HFFc6 (cell line): Measurements from ENCODE around the gene PFKFB1. TPM values are rescaled to one million over a fixed set of nuclear protein-coding genes. Genes with fewer than 3 reads are reported as not detected.

ENCODE experiments used
- DNase-seq: peaks from one replicate; pipeline ENCODE4 v3.0.0-alpha.2; 2018
- H3K27ac Mint-ChIP-seq: 2 replicates; pipeline ENCODE4 v1.8.0; 2020; ENCODE audit warnings: mild to moderate bottlenecking, mixed read lengths
- H3K27me3 Mint-ChIP-seq: 2 replicates; pipeline ENCODE4 v1.8.0; 2021; ENCODE audit warnings: mild to moderate bottlenecking, moderate library complexity, mixed read lengths; ENCODE audit not compliant: insufficient read depth
- H3K36me3 Mint-ChIP-seq: 2 replicates; pipeline ENCODE4 v1.8.0; 2021; ENCODE audit warnings: low read depth, mixed read lengths
- H3K4me1 Mint-ChIP-seq: 2 replicates; pipeline ENCODE4 v1.8.0; 2020; ENCODE audit warnings: low read depth, mixed read lengths
- H3K4me3 Mint-ChIP-seq: 2 replicates; pipeline ENCODE4 v1.8.0; 2020; ENCODE audit warnings: mild to moderate bottlenecking, moderate library complexity, mixed read lengths
- H3K9me3 Mint-ChIP-seq: 2 replicates; pipeline ENCODE4 v1.8.0; 2020; ENCODE audit warnings: mild to moderate bottlenecking, mixed read lengths
- CTCF ChIP-seq: fragments of 200-600 bp; sonication (generic); IDR thresholded peaks from 2 replicates; pipeline ENCODE4 v1.5.0; 2021; ENCODE audit warnings: antibody characterized with exemption, mild to moderate bottlenecking
- total RNA-seq, 6 experiments: library from RNA; stranded (reverse); fragmentation: NEBNext Ultra II Directional; extraction: Animal tissue kit (Norgen Biotek cat#: 25700); gene quantifications; 2 replicates in 1 of 6; 3 replicates in 5 of 6; pipeline ENCODE4 v1.2.3, GENCODE V29; 2021

The PFKFB1 gene
- total RNA-seq, 6 experiments from 2014 or later, result not detected

GRCh38 chrX:55011294-55011693, 17.3 kb upstream of the PFKFB1 start:
- TF ChIP-seq CTCF, result peak; percentile 68
- Mint-ChIP-seq H3K36me3 (peaks cover 4% of the 10 kb centered on the region), H3K4me3 (no peak overlapping the region), H3K27ac (no peak overlapping the region), H3K4me1 (peaks cover 35% of the 10 kb centered on the region), H3K27me3 (peaks cover 2% of the 10 kb centered on the region; the same call in 1 of the 2 replicates), H3K9me3 (no peaks in the 10 kb centered on the region)
- no peak for DNase-seq

- Mint-ChIP-seq H3K27ac (peak overlapping the region; percentile 83), H3K36me3 (peaks cover 9% of the 10 kb centered on the region), H3K9me3 (no peaks in the 10 kb centered on the region), H3K27me3 (peaks cover 2% of the 10 kb centered on the region; the same call in 1 of the 2 replicates), H3K4me1 (peaks cover 35% of the 10 kb centered on the region), H3K4me3 (peak overlapping the region; percentile 39; the same call in 1 of the 2 replicates)
- peak; percentile 59 for DNase-seq
- TF ChIP-seq CTCF, result no peak
Measured at GRCh38 chrX:55008571-55009358, 14.8 kb upstream of the PFKFB1 start.

GRCh38 chrX:55007656-55008055, 13.7 kb upstream of the PFKFB1 start:
- Mint-ChIP-seq H3K36me3 (peaks cover 9% of the 10 kb centered on the region), H3K27me3 (peaks cover 2% of the 10 kb centered on the region; the same call in 1 of the 2 replicates), H3K27ac (peak overlapping the region; percentile 83), H3K9me3 (no peaks in the 10 kb centered on the region), H3K4me1 (peaks cover 35% of the 10 kb centered on the region), H3K4me3 (peak overlapping the region; percentile 51)
- peak; percentile 43 for DNase-seq
- TF ChIP-seq CTCF, result no peak

DNA sequence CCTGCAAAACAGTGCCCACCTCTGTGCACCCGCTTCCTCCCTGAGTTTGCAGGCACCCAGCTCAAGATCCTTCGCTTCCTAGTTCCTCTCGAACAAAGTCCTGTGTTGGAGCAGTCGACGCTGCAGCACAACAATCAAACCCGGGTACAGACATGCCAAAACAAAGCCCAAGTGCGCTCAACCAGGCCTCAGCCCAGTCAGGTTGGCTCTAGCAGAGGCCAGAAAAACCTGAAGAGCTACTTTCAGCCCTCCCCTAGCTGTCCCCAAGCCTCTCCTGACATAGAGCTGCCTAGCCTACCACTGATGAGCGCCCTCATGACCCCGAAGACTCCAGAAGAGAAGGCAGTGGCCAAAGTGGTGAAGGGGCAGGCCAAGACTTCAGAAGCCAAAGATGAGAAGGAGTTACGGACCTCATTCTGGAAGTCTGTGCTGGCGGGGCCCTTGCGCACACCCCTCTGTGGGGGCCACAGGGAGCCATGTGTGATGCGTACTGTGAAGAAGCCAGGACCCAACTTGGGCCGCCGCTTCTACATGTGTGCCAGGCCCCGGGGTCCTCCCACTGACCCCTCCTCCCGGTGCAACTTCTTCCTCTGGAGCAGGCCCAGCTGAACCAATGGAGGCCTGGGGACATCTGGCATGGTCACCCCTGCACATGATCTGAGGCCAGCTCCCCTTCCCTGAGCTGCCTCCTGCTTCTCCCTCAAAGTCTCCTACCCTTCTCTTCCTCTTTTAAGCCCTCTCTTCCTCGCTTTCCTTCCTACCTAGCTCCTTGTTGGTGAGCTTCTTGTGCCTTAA, 13.0 kb upstream of the PFKFB1 start:
- peak overlapping the region; percentile 51 for H3K4me3 Mint-ChIP-seq
- no peak for DNase-seq
- peaks cover 35% of the 10 kb centered on the region for H3K4me1 Mint-ChIP-seq
- peak overlapping the region; percentile 83 for H3K27ac Mint-ChIP-seq
- H3K36me3 Mint-ChIP-seq, result peaks cover 9% of the 10 kb centered on the region
- H3K9me3 Mint-ChIP-seq, result no peaks in the 10 kb centered on the region
- peaks cover 2% of the 10 kb centered on the region; the same call in 1 of the 2 replicates for H3K27me3 Mint-ChIP-seq
- no peak for TF ChIP-seq CTCF

DNA sequence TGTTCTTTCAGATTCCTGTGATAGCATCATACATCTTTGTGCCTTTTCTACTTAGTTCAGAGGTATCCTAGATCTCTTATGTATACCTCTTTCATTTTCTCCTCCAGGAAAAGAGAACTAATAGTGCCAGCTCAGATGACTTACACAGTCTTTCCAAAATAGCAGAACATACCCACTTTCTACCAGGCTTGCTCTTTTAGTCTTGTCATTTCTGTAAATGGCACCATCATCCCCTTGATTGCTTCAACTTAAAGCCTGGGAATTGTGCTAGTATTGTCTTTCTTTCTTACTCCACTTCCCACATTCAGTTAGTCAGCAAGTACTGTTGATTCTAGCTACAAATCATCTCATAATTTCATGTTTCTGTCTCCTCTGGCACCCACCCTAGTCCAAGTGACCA, 11.3 kb upstream of the PFKFB1 start:
- Mint-ChIP-seq H3K9me3 (no peaks in the 10 kb centered on the region), H3K27me3 (peaks cover 2% of the 10 kb centered on the region; the same call in 1 of the 2 replicates), H3K4me1 (peaks cover 43% of the 10 kb centered on the region), H3K36me3 (peaks cover 9% of the 10 kb centered on the region), H3K27ac (no peak overlapping the region), H3K4me3 (no peak overlapping the region)
- DNase-seq, result no peak
- no peak for TF ChIP-seq CTCF
